ENCODE measurements around the gene MARCO.

- TF ChIP-seq, protein P1, sequence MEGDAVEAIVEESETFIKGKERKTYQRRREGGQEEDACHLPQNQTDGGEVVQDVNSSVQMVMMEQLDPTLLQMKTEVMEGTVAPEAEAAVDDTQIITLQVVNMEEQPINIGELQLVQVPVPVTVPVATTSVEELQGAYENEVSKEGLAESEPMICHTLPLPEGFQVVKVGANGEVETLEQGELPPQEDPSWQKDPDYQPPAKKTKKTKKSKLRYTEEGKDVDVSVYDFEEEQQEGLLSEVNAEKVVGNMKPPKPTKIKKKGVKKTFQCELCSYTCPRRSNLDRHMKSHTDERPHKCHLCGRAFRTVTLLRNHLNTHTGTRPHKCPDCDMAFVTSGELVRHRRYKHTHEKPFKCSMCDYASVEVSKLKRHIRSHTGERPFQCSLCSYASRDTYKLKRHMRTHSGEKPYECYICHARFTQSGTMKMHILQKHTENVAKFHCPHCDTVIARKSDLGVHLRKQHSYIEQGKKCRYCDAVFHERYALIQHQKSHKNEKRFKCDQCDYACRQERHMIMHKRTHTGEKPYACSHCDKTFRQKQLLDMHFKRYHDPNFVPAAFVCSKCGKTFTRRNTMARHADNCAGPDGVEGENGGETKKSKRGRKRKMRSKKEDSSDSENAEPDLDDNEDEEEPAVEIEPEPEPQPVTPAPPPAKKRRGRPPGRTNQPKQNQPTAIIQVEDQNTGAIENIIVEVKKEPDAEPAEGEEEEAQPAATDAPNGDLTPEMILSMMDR (IDR thresholded peaks at IDR 0.05; ENCODE audit: borderline replicate concordance, extremely low read depth, low read length, poor library complexity, severe bottlenecking): no peak
- TF ChIP-seq EZH2 (IDR thresholded peaks at IDR 0.05; ENCODE audit: borderline replicate concordance, low read depth, low read length, severe bottlenecking): no peak
These were observed 69.3 kb downstream of the MARCO start for GRCh38 chr2:119011162-119011909.
